Measurements from ENCODE around the gene EEF1A2. TPM values are rescaled to one million over a fixed set of nuclear protein-coding genes. Genes with fewer than 3 reads are reported as not detected.
A peak's percentile ranks its signal among the peaks of the same experiment; 100 is the strongest.

Gene EEF1A2
- total RNA-seq, 2 experiments from 2014 or later: 1.1 to 1.7 TPM

DNA sequence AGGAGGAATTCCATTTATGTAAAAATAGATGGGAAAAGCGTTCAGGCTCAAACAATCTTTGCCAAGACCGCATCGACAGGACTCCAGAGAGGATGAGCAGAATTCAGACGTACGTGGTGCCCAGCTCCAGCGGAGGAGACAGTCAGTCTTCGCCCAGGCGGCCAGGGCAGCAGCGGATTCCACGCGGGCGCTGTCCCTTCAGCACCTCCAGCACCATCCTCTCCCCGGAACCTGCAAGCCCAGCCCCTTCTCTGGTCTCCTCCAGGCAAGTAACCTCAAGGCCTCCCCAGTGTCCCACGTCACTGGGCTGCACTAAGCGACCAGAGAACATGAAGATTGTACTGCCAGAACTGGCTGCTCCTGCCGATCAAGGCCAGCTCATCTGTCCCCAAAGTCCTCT is 23.7 kb downstream of the EEF1A2 start:
- POLR2A ChIA-PET: no interaction called here
- intact Hi-C loops (cut with micrococcal nuclease): no loop called here

GRCh38 chr20:63473555-63474449 is 25.1 kb downstream of the EEF1A2 start:
- H3K4me1 Mint-ChIP-seq (ENCODE audit: low read depth): peaks cover 5% of the 10 kb centered on the region
- peak overlapping the region; percentile 13 for H3K27ac Mint-ChIP-seq
- no peaks in the 10 kb centered on the region for H3K9me3 Mint-ChIP-seq
- no peaks in the 10 kb centered on the region for H3K36me3 Mint-ChIP-seq
- H3K4me3 Mint-ChIP-seq: no peak overlapping the region
- intact Hi-C loops (cut with micrococcal nuclease): no loop called here
- CTCF ChIA-PET: no interaction called here
- POLR2A ChIA-PET: no interaction called here
- peak; percentile 16 for DNase-seq
- H3K27me3 Mint-ChIP-seq: peaks cover 44% of the 10 kb centered on the region

More for the DNA sequence above, 23.7 kb downstream of the EEF1A2 start:
- Mint-ChIP-seq H3K27ac (no peak overlapping the region), H3K4me1 (ENCODE audit: low read depth) (peaks cover 5% of the 10 kb centered on the region), H3K4me3 (no peak overlapping the region), H3K36me3 (no peaks in the 10 kb centered on the region), H3K9me3 (no peaks in the 10 kb centered on the region), H3K27me3 (peaks cover 45% of the 10 kb centered on the region)
- CTCF ChIA-PET: no interaction called here
- peak; percentile 22 for DNase-seq

- peaks cover 5% of the 10 kb centered on the region for H3K4me1 Mint-ChIP-seq (ENCODE audit: low read depth)
- H3K27ac Mint-ChIP-seq: no peak overlapping the region
- POLR2A ChIA-PET: no interaction called here
- peaks cover 40% of the 10 kb centered on the region for H3K27me3 Mint-ChIP-seq
- no peaks in the 10 kb centered on the region for H3K36me3 Mint-ChIP-seq
- CTCF ChIA-PET: no interaction called here
- no peak overlapping the region for H3K4me3 Mint-ChIP-seq
- no peak for DNase-seq
- no peaks in the 10 kb centered on the region for H3K9me3 Mint-ChIP-seq
- intact Hi-C loops (cut with micrococcal nuclease): no loop called here
Measured at GRCh38 chr20:63472862-63473390, 26.0 kb downstream of the EEF1A2 start.

GRCh38 chr20:63471981-63472831 is 26.7 kb downstream of the EEF1A2 start, which contains the start of gene KCNQ2:
Gene KCNQ2 (minus strand): TSS chr20:63472655. CDS start chr20:63472463, 192 bp downstream.
- no peak within 1 kb of the TSS for H3K27ac Mint-ChIP-seq
- POLR2A ChIA-PET: no interaction called here
- peaks cover 5% of the 10 kb centered on the region for H3K4me1 Mint-ChIP-seq (ENCODE audit: low read depth)
- intact Hi-C loops (cut with micrococcal nuclease): no loop called here
- H3K36me3 Mint-ChIP-seq: no peaks in the 10 kb centered on the region
- peaks cover 37% of the 10 kb centered on the region for H3K27me3 Mint-ChIP-seq
- CTCF ChIA-PET: no interaction called here
- no peak within 1 kb of the TSS for H3K4me3 Mint-ChIP-seq
- no peaks in the 10 kb centered on the region for H3K9me3 Mint-ChIP-seq
- DNase-seq: no peak

- H3K4me1 Mint-ChIP-seq (ENCODE audit: low read depth): peaks cover 5% of the 10 kb centered on the region
- no peaks in the 10 kb centered on the region for H3K9me3 Mint-ChIP-seq
- intact Hi-C loops (cut with micrococcal nuclease): no loop called here
- POLR2A ChIA-PET: no interaction called here
- CTCF ChIA-PET: no interaction called here
- no peak overlapping the region for H3K27ac Mint-ChIP-seq
- no peak overlapping the region for H3K4me3 Mint-ChIP-seq
- H3K27me3 Mint-ChIP-seq: peaks cover 38% of the 10 kb centered on the region
- no peaks in the 10 kb centered on the region for H3K36me3 Mint-ChIP-seq
- DNase-seq: no peak
Measured at GRCh38 chr20:63471717-63471980, 27.2 kb downstream of the EEF1A2 start.

DNA sequence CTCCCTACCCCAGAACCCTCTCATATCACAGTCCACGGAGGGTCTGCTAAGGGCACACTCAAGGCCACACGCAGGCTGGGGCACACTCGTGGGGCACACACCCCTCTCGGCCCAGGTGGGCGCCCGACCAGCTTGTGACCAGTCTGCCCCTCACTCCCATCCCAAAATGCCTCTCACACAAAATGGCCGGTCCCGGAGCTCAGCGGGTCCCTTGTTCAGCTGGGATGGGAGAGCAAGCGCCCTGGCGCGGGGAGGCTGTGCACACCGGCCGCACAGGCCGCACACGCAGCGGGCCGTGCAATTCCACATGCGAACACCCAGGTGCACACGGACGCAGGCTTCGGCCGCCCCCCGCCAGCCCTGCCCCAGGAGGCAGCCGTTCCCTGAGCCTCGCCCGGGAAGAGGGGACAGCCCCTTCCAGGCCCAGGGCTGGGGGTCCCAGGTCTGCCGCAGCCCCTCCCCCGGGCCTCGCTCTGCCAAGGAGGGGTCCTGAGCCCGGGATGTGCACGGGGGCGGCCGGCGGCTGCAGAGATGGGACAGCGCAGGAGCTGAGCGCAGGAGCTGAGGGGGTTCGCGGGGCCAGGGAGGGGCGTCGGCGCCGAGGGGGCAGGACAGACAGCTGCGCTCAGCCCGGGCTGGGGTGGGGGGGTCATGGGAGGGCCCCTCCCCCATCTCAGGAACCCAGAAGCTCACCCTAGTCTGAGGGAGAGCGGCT is 27.7 kb downstream of the EEF1A2 start:
- H3K9me3 Mint-ChIP-seq: no peaks in the 10 kb centered on the region
- ChIA-PET POLR2A (no interaction called here), CTCF (no interaction called here)
- peaks cover 5% of the 10 kb centered on the region for H3K4me1 Mint-ChIP-seq (ENCODE audit: low read depth)
- H3K27me3 Mint-ChIP-seq: peaks cover 38% of the 10 kb centered on the region
- DNase-seq: no peak
- intact Hi-C loops (cut with micrococcal nuclease): no loop called here
- H3K27ac Mint-ChIP-seq: no peak overlapping the region
- no peak overlapping the region for H3K4me3 Mint-ChIP-seq
- no peaks in the 10 kb centered on the region for H3K36me3 Mint-ChIP-seq

DNA sequence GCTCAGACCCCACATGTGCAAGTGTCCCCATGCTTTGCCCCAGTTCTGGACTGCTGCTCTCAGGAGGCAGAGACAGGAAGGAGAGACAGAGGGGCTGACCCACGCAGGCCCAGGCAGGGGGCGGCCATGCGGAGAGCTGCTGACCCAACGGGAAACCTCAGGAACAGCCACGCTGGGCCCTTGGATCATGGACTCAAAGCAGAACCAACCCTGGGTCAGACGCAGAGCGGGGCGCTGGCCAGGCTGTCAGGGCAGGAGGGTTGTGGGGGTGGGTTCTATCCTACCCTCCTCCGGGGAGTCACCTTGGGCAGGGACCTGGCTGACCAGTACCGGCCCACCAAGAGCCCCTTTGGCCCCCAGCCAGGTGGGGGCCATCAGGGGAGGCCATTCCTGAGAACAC is 28.5 kb downstream of the EEF1A2 start:
- H3K27ac Mint-ChIP-seq: no peak overlapping the region
- H3K36me3 Mint-ChIP-seq: no peaks in the 10 kb centered on the region
- POLR2A ChIA-PET: no interaction called here
- no peaks in the 10 kb centered on the region for H3K9me3 Mint-ChIP-seq
- H3K27me3 Mint-ChIP-seq: peaks cover 37% of the 10 kb centered on the region
- DNase-seq: no peak
- CTCF ChIA-PET: no interaction called here
- no peak overlapping the region for H3K4me3 Mint-ChIP-seq
- intact Hi-C loops (cut with micrococcal nuclease): no loop called here
- H3K4me1 Mint-ChIP-seq (ENCODE audit: low read depth): peaks cover 5% of the 10 kb centered on the region

DNA sequence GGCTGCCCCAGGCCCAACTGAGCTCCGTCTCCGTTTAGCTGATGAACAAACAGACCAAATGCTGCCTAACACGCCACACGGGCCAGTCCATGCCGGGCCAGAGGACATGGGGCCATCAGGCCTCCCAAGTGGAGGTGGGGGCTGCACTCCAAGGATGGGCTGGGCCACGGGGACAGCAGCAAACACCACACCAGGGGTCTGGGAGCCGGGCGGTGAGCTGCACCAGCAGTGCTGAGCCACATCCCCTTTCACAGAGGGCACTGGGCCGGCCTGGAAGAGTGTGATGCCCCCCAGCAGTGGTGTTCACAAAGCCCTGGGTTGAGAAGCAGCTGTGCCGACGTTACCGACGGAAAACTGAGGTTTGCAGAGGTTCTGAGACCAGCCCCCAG is 29.2 kb downstream of the EEF1A2 start:
- Mint-ChIP-seq H3K4me1 (ENCODE audit: low read depth) (peaks cover 5% of the 10 kb centered on the region), H3K36me3 (no peaks in the 10 kb centered on the region), H3K27me3 (peaks cover 34% of the 10 kb centered on the region), H3K9me3 (no peaks in the 10 kb centered on the region), H3K27ac (no peak overlapping the region), H3K4me3 (no peak overlapping the region)
- CTCF ChIA-PET: interaction anchor here (1.6 kb wide), 1 partner anchor 27 kb away, joined by 4 read pairs; no protein-coding TSS in a partner anchor
- intact Hi-C loops (cut with micrococcal nuclease): no loop called here
- POLR2A ChIA-PET: no interaction called here
- DNase-seq: no peak

DNA sequence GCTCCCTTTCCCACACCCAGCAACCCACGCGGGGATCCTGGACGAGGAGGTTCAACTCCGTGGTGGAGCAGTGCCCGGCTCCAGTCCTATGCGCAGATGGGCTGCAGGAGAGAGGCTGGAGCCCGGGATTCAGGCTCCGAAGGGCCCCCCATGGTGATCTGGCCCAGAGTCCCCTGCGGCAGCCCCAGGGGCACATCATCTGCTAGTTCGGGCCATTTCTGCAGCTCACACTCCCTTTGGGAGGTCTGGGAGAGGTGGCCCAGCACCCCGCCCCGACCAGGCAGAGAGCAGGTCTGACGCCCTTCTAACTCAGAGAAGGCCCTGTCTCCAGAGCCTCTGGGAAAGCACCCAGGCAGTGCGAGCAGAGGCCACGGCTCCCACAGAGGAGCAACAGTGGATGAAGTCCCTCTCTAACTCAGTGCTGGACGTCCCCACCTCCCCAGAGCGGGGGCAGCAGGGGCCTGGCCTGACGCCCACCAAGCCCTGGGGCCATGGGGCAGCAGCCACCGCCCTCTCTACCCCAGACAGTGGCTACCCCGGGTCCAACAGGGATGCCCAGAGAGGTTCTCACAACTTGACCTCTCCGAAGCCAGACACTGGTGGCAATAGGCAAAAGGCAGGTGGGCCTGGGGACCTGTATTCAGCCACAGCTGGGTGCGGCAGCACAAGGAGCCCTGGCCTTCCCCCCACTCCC is 29.7 kb downstream of the EEF1A2 start:
- CTCF ChIA-PET: interaction anchor here (1.6 kb wide), 1 partner anchor 27 kb away, joined by 4 read pairs; no protein-coding TSS in a partner anchor

GRCh38 chr20:63468421-63468820 is 30.5 kb downstream of the EEF1A2 start:
- peaks cover 30% of the 10 kb centered on the region for H3K27me3 Mint-ChIP-seq

More for the DNA sequence above, 29.7 kb downstream of the EEF1A2 start:
- Mint-ChIP-seq H3K4me1 (ENCODE audit: low read depth) (peaks cover 5% of the 10 kb centered on the region), H3K4me3 (no peak overlapping the region), H3K9me3 (no peaks in the 10 kb centered on the region), H3K27ac (no peak overlapping the region), H3K36me3 (no peaks in the 10 kb centered on the region), H3K27me3 (peaks cover 35% of the 10 kb centered on the region)
- intact Hi-C loops (cut with micrococcal nuclease): no loop called here
- DNase-seq: no peak
- POLR2A ChIA-PET: no interaction called here

DNA sequence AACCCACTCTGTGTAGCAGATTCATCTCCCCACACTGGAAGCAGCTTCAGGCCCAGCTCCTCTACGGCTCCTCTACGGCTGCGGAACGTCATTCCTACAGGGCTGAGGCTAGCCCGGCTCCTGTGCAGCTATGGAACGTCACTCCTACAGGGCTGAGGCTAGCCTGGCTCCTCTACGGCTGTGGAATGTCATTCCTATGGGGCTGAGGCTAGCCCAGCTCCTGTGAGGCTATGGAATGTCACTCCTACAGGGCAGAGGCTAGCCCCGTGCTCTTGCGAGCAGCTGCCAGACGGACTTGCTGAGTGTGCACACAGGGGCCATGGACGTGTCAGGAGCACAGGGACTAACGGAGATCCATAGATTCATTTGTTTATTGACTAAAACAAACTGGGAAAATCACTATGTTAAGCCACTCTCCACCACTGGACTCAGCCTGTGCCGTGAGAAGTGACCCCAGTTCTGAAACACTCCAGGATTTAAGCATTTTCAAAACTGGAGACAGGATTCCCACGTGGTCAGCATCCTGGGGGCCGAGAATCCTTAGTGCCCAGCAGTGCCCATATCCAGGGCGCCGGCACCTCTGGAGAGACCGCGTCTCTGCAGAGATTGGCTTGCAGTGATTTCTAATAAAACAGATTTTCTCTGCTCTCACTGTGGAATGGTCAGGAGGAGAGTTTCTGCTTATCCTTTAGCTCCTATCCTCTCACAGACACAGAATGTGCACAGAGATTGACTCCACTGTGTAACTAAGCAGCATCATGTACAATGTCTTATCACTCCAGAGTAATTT is 31.4 kb downstream of the EEF1A2 start:
- no peaks in the 10 kb centered on the region for H3K36me3 Mint-ChIP-seq
- POLR2A ChIA-PET: no interaction called here
- no peak overlapping the region for H3K27ac Mint-ChIP-seq
- H3K4me3 Mint-ChIP-seq: no peak overlapping the region
- H3K4me1 Mint-ChIP-seq (ENCODE audit: low read depth): no peaks in the 10 kb centered on the region
- H3K27me3 Mint-ChIP-seq: peaks cover 32% of the 10 kb centered on the region
- no peak for DNase-seq
- intact Hi-C loops (cut with micrococcal nuclease): no loop called here
- H3K9me3 Mint-ChIP-seq: no peaks in the 10 kb centered on the region
- CTCF ChIA-PET: no interaction called here

More at GRCh38 chr20:63468421-63468820, 30.5 kb downstream of the EEF1A2 start:
- Mint-ChIP-seq H3K36me3 (no peaks in the 10 kb centered on the region), H3K4me3 (no peak overlapping the region), H3K9me3 (no peaks in the 10 kb centered on the region), H3K27ac (no peak overlapping the region), H3K4me1 (ENCODE audit: low read depth) (no peaks in the 10 kb centered on the region)
- intact Hi-C loops (cut with micrococcal nuclease): no loop called here
- POLR2A ChIA-PET: no interaction called here
- CTCF ChIA-PET: interaction anchor here (1.6 kb wide), 1 partner anchor 28 kb away, joined by 4 read pairs; no protein-coding TSS in a partner anchor
- DNase-seq: no peak
